Measurements from ENCODE around the gene OTP.
"Not testable (repeated sequence)": the region's sequence is repeated elsewhere in the genome, so short reads cannot be mapped to it uniquely, and the experiment has no call there.

OTP gene

GRCh38 chr5:77608927-77609326 is 29.6 kb downstream of the OTP start:
- not testable (repeated sequence) for DNase-seq (ENCODE audit: low read depth)

- no peak for DNase-seq (ENCODE audit: low read depth)
Observed at GRCh38 chr5:77607324-77607723, 31.2 kb downstream of the OTP start.

- DNase-seq (ENCODE audit: low read depth) = no peak
Observed at GRCh38 chr5:77606279-77606678, 32.2 kb downstream of the OTP start.

- no peak for DNase-seq (ENCODE audit: low read depth)
Observed at GRCh38 chr5:77599679-77600078, 38.8 kb downstream of the OTP start.

- DNase-seq (ENCODE audit: low read depth) = no peak
Observed at GRCh38 chr5:77590347-77590746, 48.2 kb downstream of the OTP start.

- no peak for DNase-seq (ENCODE audit: low read depth)
Observed at GRCh38 chr5:77588175-77588574, 50.3 kb downstream of the OTP start.

GRCh38 chr5:77586101-77586500 is 52.4 kb downstream of the OTP start:
- no peak for DNase-seq (ENCODE audit: low read depth)

GRCh38 chr5:77582143-77582542 is 56.4 kb downstream of the OTP start:
- DNase-seq (ENCODE audit: low read depth) = not testable (repeated sequence)

Data from non-pigmented ciliary epithelial cell (primary cell).